ENCODE measurements around the gene NR1D2.
A peak's percentile ranks its signal among the peaks of the same experiment; 100 is the strongest.

NR1D2 gene

DNA sequence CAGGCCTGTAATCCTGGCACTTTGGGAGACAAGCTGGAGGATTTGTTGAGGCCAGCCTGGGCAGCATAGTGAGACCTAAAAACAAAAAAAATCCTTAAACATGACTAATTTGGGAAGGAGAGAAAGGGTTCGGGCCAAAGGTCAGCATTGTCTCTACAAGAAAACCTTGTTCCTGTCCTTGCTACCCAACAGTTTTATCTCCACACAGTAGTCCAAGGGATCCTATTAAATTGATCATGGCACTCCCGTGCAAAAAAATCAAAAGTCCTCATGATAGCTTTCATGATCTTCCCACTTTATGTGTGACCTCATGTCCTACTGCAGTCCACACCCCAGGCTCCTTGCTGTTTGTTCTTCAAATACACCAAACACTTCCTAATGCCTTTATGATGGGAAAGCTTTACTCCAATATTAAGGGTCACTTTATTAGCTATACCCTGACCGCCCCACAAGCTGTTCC is 24.0 kb upstream of the NR1D2 start (continued):
- TF ChIP-seq ZNF513 (tag by site-specific recombination; IDR thresholded peaks at IDR 0.05), result no peak
- TF ChIP-seq ZNF658 (tag by site-specific recombination; IDR thresholded peaks at IDR 0.05), result no peak
- no peak for TF ChIP-seq ZNF660 (tag by site-specific recombination; IDR thresholded peaks at IDR 0.05)
- no peak for TF ChIP-seq INSM2 (tag by site-specific recombination; IDR thresholded peaks at IDR 0.05)
- TF ChIP-seq ZNF24 (tag by site-specific recombination; IDR thresholded peaks at IDR 0.05), result no peak
- TF ChIP-seq ZNF785 (tag by site-specific recombination; IDR thresholded peaks at IDR 0.05), result no peak
- TF ChIP-seq ZNF571 (tag by site-specific recombination; IDR thresholded peaks at IDR 0.05), result no peak
- TF ChIP-seq SALL2 (tag by site-specific recombination; IDR thresholded peaks at IDR 0.05; ENCODE audit: borderline replicate concordance), result no peak
- TF ChIP-seq ZNF529 (tag by site-specific recombination; IDR thresholded peaks at IDR 0.05; ENCODE audit: insufficient replicate concordance), result no peak

DNA sequence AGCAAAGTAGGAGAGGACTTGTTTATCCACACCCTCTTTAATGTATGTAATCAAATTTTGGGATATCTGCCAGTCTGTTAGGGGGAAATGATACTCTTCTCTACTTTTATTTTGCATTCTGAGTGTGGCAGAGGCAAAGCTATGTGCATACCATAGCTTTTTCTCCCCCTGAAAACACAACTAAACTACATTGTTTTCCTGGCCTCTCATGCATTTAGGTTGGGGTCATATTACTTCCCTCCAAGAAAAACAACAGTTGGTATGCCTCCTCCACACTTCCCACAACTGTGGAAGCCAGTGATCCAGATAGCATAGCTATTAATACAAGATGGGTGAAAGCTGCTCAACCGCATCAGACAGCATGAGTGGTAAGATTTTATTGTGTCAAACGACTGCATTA is 21.3 kb upstream of the NR1D2 start:
- POLR2A ChIA-PET, result interaction anchor here (0.5 kb wide), 1 partner anchor 185 kb away, joined by 4 read pairs; no protein-coding TSS in a partner anchor
- Histone ChIP-seq H3K9me3 (ENCODE audit: control insufficient read depth, insufficient read depth, low read depth, low read length) (no peaks in the 10 kb centered on the region), H3K4me1 (ENCODE audit: control insufficient read depth, insufficient read depth, low read length) (no peaks in the 10 kb centered on the region), H3K27ac (ENCODE audit: extremely low read depth, low read depth, low read length) (no peak overlapping the region), H3K36me3 (ENCODE audit: control insufficient read depth in 2 of 2, insufficient read depth in 1 of 2, low read length in 2 of 2) (peaks cover 3 to 29% of the 10 kb centered on the region in 2 experiments; a peak in 2 of 3 replicates), H3K4me3 (ENCODE audit: low read depth, low read length) (no peak overlapping the region)
- CTCF ChIA-PET, result no interaction called here
- peak; percentile 85 for TF ChIP-seq OSR2 (tag by site-specific recombination; IDR thresholded peaks at IDR 0.05)
- TF ChIP-seq ZNF837 (tag by site-specific recombination; IDR thresholded peaks at IDR 0.05), result no peak
- TF ChIP-seq ZNF600 (tag by site-specific recombination; IDR thresholded peaks at IDR 0.05), result peak; percentile 75
- no peak for TF ChIP-seq ZNF274 (IDR thresholded peaks at IDR 0.05; ENCODE audit: low read length)
- TF ChIP-seq ZNF274 (tag by site-specific recombination; IDR thresholded peaks at IDR 0.05; ENCODE audit: borderline replicate concordance), result no peak
- TF ChIP-seq ZNF24 (tag by site-specific recombination; IDR thresholded peaks at IDR 0.05), result 0 out of 2 replicates have a peak, but pooled peaks have one; percentile 19
- peak; percentile 67 for TF ChIP-seq SP7 (tag by site-specific recombination; IDR thresholded peaks at IDR 0.05)
- no peak for TF ChIP-seq ZNF174 (tag by site-specific recombination; IDR thresholded peaks at IDR 0.05)
- TF ChIP-seq SCRT2 (tag by site-specific recombination; IDR thresholded peaks at IDR 0.05), result peak; percentile 37; the same call in 1 of the 2 replicates
- TF ChIP-seq, protein P1, sequence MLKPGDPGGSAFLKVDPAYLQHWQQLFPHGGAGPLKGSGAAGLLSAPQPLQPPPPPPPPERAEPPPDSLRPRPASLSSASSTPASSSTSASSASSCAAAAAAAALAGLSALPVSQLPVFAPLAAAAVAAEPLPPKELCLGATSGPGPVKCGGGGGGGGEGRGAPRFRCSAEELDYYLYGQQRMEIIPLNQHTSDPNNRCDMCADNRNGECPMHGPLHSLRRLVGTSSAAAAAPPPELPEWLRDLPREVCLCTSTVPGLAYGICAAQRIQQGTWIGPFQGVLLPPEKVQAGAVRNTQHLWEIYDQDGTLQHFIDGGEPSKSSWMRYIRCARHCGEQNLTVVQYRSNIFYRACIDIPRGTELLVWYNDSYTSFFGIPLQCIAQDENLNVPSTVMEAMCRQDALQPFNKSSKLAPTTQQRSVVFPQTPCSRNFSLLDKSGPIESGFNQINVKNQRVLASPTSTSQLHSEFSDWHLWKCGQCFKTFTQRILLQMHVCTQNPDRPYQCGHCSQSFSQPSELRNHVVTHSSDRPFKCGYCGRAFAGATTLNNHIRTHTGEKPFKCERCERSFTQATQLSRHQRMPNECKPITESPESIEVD (tag by site-specific recombination; IDR thresholded peaks at IDR 0.05), result peak; percentile 97
- peak; percentile 52 for TF ChIP-seq WT1 (tag by site-specific recombination; IDR thresholded peaks at IDR 0.05)
- TF ChIP-seq, protein P2, sequence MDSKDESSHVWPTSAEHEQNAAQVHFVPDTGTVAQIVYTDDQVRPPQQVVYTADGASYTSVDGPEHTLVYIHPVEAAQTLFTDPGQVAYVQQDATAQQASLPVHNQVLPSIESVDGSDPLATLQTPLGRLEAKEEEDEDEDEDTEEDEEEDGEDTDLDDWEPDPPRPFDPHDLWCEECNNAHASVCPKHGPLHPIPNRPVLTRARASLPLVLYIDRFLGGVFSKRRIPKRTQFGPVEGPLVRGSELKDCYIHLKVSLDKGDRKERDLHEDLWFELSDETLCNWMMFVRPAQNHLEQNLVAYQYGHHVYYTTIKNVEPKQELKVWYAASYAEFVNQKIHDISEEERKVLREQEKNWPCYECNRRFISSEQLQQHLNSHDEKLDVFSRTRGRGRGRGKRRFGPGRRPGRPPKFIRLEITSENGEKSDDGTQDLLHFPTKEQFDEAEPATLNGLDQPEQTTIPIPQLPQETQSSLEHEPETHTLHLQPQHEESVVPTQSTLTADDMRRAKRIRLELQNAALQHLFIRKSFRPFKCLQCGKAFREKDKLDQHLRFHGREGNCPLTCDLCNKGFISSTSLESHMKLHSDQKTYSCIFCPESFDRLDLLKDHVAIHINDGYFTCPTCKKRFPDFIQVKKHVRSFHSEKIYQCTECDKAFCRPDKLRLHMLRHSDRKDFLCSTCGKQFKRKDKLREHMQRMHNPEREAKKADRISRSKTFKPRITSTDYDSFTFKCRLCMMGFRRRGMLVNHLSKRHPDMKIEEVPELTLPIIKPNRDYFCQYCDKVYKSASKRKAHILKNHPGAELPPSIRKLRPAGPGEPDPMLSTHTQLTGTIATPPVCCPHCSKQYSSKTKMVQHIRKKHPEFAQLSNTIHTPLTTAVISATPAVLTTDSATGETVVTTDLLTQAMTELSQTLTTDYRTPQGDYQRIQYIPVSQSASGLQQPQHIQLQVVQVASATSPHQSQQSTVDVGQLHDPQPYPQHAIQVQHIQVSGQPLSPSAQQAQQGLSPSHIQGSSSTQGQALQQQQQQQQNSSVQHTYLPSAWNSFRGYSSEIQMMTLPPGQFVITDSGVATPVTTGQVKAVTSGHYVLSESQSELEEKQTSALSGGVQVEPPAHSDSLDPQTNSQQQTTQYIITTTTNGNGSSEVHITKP (tag by site-specific recombination; IDR thresholded peaks at IDR 0.05), result peak; percentile 91
- TF ChIP-seq ZNF366 (tag by site-specific recombination; conservative IDR thresholded peaks at IDR 0.05), result peak; percentile 33; the same call in 1 of the 2 replicates
- TF ChIP-seq IKZF3 (tag by site-specific recombination; IDR thresholded peaks at IDR 0.05), result peak; percentile 30; the same call in 1 of the 2 replicates
- peak; percentile 23; the same call in 1 of the 2 replicates for TF ChIP-seq ZBTB20 (tag by site-specific recombination; IDR thresholded peaks at IDR 0.05)
- 0 out of 2 replicates have a peak, but pooled peaks have one; percentile 23 for TF ChIP-seq ZNF335 (tag by site-specific recombination; conservative IDR thresholded peaks at IDR 0.05)

All from HEK293 (cell line).